ENCODE results near the gene CAMK2D.

CAMK2D gene

GRCh38 chr4:113461281-113461680 lies 300.3 kb downstream of the CAMK2D start:
- no peak for DNase-seq (ENCODE audit: low read depth)
- TF ChIP-seq CTCF (conservative IDR thresholded peaks at IDR 0.05; ENCODE audit: low read depth, low read length), result no peak
- no peak overlapping the region for H3K4me3 ChIP-seq (ENCODE audit: low read depth, low read length)

GRCh38 chr4:113457886-113458285 lies 303.7 kb downstream of the CAMK2D start:
- peak; percentile 63 for DNase-seq (ENCODE audit: low read depth)
- no peak overlapping the region for H3K4me3 ChIP-seq (ENCODE audit: low read depth, low read length)
- TF ChIP-seq CTCF (conservative IDR thresholded peaks at IDR 0.05; ENCODE audit: low read depth, low read length), result no peak

DNA sequence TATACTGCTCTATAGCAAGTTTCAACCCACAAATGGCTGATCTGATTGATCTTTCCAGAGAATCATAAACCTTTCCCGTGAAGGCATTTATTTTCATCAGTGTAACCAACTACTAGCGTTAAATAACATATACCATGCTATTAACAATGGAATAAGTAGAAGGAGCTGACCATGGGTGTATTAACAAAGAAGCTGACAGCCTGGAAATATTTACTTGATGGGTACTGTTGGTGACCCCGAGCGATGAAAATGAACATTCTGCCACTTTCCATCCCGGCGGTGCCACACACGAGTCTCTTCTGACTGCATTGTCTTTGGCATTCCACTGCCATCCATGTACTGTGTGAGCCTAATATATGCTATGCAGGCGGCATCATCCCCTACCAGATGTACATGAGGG lies 304.4 kb downstream of the CAMK2D start:
- no peak for DNase-seq (ENCODE audit: low read depth)
- no peak for TF ChIP-seq CTCF (conservative IDR thresholded peaks at IDR 0.05; ENCODE audit: low read depth, low read length)
- no peak overlapping the region for H3K4me3 ChIP-seq (ENCODE audit: low read depth, low read length)

DNA sequence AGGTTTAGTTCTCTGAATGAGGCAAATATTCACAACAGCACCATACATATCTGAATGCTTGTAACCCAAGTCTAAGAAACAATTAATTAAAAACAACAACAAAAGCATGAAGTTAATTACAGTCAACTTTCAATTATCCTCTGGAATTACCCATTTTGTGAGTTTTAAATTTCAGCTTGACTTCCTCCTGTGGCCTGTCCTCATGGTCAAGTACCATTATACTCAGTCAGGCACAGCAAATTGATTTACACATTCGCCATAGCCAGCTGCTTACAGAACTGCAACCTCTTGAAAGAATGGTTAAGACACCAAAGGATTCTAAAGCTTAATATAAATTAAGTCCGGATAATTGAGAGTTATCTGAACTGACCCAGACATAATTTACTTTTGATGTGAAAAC lies 306.5 kb downstream of the CAMK2D start:
- DNase-seq (ENCODE audit: low read depth), result no peak
- H3K4me3 ChIP-seq (ENCODE audit: low read depth, low read length), result no peak overlapping the region
- TF ChIP-seq CTCF (conservative IDR thresholded peaks at IDR 0.05; ENCODE audit: low read depth, low read length), result no peak

GRCh38 chr4:113452868-113453620 lies 308.5 kb downstream of the CAMK2D start:
- no peak for TF ChIP-seq CTCF (conservative IDR thresholded peaks at IDR 0.05; ENCODE audit: low read depth, low read length)
- H3K4me3 ChIP-seq (ENCODE audit: low read depth, low read length), result no peak overlapping the region
- peak; percentile 96 for DNase-seq (ENCODE audit: low read depth)

DNA sequence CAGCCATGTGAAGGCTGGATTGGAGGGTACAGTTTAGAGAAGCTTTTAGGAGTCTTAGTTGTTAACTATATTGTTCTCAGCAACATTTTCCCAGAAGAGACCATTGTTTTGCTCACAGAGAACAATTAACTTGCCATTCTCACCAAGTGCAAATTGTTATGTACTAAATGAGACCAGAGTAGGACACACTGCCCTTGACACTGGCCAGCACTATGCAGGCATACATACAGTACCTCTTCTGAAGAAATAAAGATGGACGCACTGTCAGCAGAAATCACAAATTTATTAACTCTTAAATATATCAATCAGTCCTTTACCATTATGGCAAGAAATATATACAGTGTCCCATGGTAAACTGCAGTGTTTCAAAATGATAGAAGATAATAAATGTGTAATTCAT lies 309.4 kb downstream of the CAMK2D start:
- no peak for DNase-seq (ENCODE audit: low read depth)
- no peak for TF ChIP-seq CTCF (conservative IDR thresholded peaks at IDR 0.05; ENCODE audit: low read depth, low read length)
- no peak overlapping the region for H3K4me3 ChIP-seq (ENCODE audit: low read depth, low read length)
